Measurements from ENCODE around the gene CAST.

CAST gene

GRCh38 chr5:96702503-96703383, 40.6 kb downstream of the CAST start:
- TF ChIP-seq GATA1 (IDR thresholded peaks at IDR 0.05; ENCODE audit: low read depth, low read length) (no peak), POLR2A (IDR thresholded peaks at IDR 0.05; ENCODE audit: low read length) (peak; percentile 67)
- DNase-seq = peak; percentile 91 to 95

- no peak for TF ChIP-seq POLR2A (IDR thresholded peaks at IDR 0.05; ENCODE audit: low read length)
- TF ChIP-seq GATA1 (IDR thresholded peaks at IDR 0.05; ENCODE audit: low read depth, low read length) = no peak
- DNase-seq = no peak
Observed at GRCh38 chr5:96703384-96703920, 41.3 kb downstream of the CAST start.

GRCh38 chr5:96703995-96704394, 41.8 kb downstream of the CAST start:
- no peak for TF ChIP-seq GATA1 (IDR thresholded peaks at IDR 0.05; ENCODE audit: low read depth, low read length)
- no peak for TF ChIP-seq POLR2A (IDR thresholded peaks at IDR 0.05; ENCODE audit: low read length)
- peak in 1 of 2 experiments; percentile 53 for DNase-seq

- TF ChIP-seq POLR2A (IDR thresholded peaks at IDR 0.05; ENCODE audit: low read length) = no peak
- TF ChIP-seq GATA1 (IDR thresholded peaks at IDR 0.05; ENCODE audit: low read depth, low read length) = no peak
Observed at GRCh38 chr5:96706433-96707111, 44.4 kb downstream of the CAST start.

GRCh38 chr5:96708600-96708999, 46.4 kb downstream of the CAST start:
- DNase-seq = no peak
- no peak for TF ChIP-seq POLR2A (IDR thresholded peaks at IDR 0.05; ENCODE audit: low read length)
- no peak for TF ChIP-seq GATA1 (IDR thresholded peaks at IDR 0.05; ENCODE audit: low read depth, low read length)

More at GRCh38 chr5:96706433-96707111, 44.4 kb downstream of the CAST start:
- peak in 1 of 2 experiments; percentile 17 for DNase-seq

- peak; percentile 39 to 49 for DNase-seq
- no peak for TF ChIP-seq POLR2A (IDR thresholded peaks at IDR 0.05; ENCODE audit: low read length)
- no peak for TF ChIP-seq GATA1 (IDR thresholded peaks at IDR 0.05; ENCODE audit: low read depth, low read length)
Observed at GRCh38 chr5:96709152-96709821, 47.1 kb downstream of the CAST start.

- no peak for DNase-seq
- TF ChIP-seq POLR2A (IDR thresholded peaks at IDR 0.05; ENCODE audit: low read length) (no peak), GATA1 (IDR thresholded peaks at IDR 0.05; ENCODE audit: low read depth, low read length) (no peak)
Observed at GRCh38 chr5:96712100-96712746, 50.0 kb downstream of the CAST start.

GRCh38 chr5:96714450-96714849, 52.3 kb downstream of the CAST start:
- peak; percentile 46 to 48 for DNase-seq
- no peak for TF ChIP-seq GATA1 (IDR thresholded peaks at IDR 0.05; ENCODE audit: low read depth, low read length)
- no peak for TF ChIP-seq POLR2A (IDR thresholded peaks at IDR 0.05; ENCODE audit: low read length)

GRCh38 chr5:96714951-96715451, 52.8 kb downstream of the CAST start:
- TF ChIP-seq GATA1 (IDR thresholded peaks at IDR 0.05; ENCODE audit: low read depth, low read length) (no peak), POLR2A (IDR thresholded peaks at IDR 0.05; ENCODE audit: low read length) (no peak)
- DNase-seq = peak; percentile 79 to 84

- TF ChIP-seq GATA1 (IDR thresholded peaks at IDR 0.05; ENCODE audit: low read depth, low read length) = no peak
- no peak for TF ChIP-seq POLR2A (IDR thresholded peaks at IDR 0.05; ENCODE audit: low read length)
Observed at GRCh38 chr5:96716007-96716406, 53.8 kb downstream of the CAST start.

GRCh38 chr5:96716716-96717115, 54.5 kb downstream of the CAST start:
- DNase-seq = peak; percentile 60 to 78
- TF ChIP-seq POLR2A (IDR thresholded peaks at IDR 0.05; ENCODE audit: low read length) = no peak
- no peak for TF ChIP-seq GATA1 (IDR thresholded peaks at IDR 0.05; ENCODE audit: low read depth, low read length)

More at GRCh38 chr5:96716007-96716406, 53.8 kb downstream of the CAST start:
- no peak for DNase-seq

GRCh38 chr5:96717874-96718273, 55.7 kb downstream of the CAST start:
- no peak for DNase-seq

GRCh38 chr5:96718635-96719077, 56.5 kb downstream of the CAST start:
- peak in 1 of 2 experiments; percentile 27 for DNase-seq
- TF ChIP-seq POLR2A (IDR thresholded peaks at IDR 0.05; ENCODE audit: low read length) (no peak), GATA1 (IDR thresholded peaks at IDR 0.05; ENCODE audit: low read depth, low read length) (no peak)

More at GRCh38 chr5:96717874-96718273, 55.7 kb downstream of the CAST start:
- TF ChIP-seq GATA1 (IDR thresholded peaks at IDR 0.05; ENCODE audit: low read depth, low read length) (no peak), POLR2A (IDR thresholded peaks at IDR 0.05; ENCODE audit: low read length) (no peak)

Data from erythroblast (primary cell).